BJ (cell line): Measurements from ENCODE around the gene PNPLA1. TPM values are rescaled to one million over a fixed set of nuclear protein-coding genes. Genes with fewer than 3 reads are reported as not detected.

Experiments used
- CTCF ChIA-PET: fragments of 350-600 bp; formaldehyde crosslinking; extraction: SDS; loops from one replicate; lab custom pipeline; 2021; ENCODE audit warnings: antibody characterized with exemption, inconsistent platforms; lab: Yijun Ruan, JAX
- POLR2A ChIA-PET: fragments of 300-600 bp; sonication (Branson Sonifier 250); formaldehyde crosslinking; extraction: SDS; loops from one replicate; lab custom pipeline; 2021; ENCODE audit warnings: antibody characterized with exemption; lab: Charles Lee
- DNase-seq: peaks from one replicate; pipeline ENCODE4 v3.0.0-alpha.2; 2011; ENCODE audit warnings: low read depth
- H3K27me3 ChIP-seq: 2 replicates; pipeline ENCODE4 v1.6.0; 2011; ENCODE audit warnings: low read length; ENCODE audit not compliant: control insufficient read depth, insufficient read depth
- H3K36me3 ChIP-seq: 2 replicates; pipeline ENCODE4 v1.5.1; 2011; ENCODE audit warnings: low read length; ENCODE audit not compliant: control insufficient read depth, insufficient read depth
- H3K4me3 ChIP-seq: 2 replicates; pipeline ENCODE4 v1.5.1; 2011; ENCODE audit warnings: low read depth, mild to moderate bottlenecking, control low read depth, low read length
- CTCF ChIP-seq: IDR thresholded peaks from 2 replicates; pipeline ENCODE4 v1.5.1; 2011; ENCODE audit warnings: low read depth, mild to moderate bottlenecking, control low read depth, inconsistent platforms, low read length, moderate library complexity; ENCODE audit not compliant: insufficient read depth
- polyA plus RNA-seq: library from polyadenylated mRNA; depleted of rRNA; stranded (reverse); fragments of >200 nt; gene quantifications from 2 replicates; pipeline ENCODE4 v1.2.3, GENCODE V29; 2011

PNPLA1 gene
- polyA plus RNA-seq, 1 experiment = not detected

DNA sequence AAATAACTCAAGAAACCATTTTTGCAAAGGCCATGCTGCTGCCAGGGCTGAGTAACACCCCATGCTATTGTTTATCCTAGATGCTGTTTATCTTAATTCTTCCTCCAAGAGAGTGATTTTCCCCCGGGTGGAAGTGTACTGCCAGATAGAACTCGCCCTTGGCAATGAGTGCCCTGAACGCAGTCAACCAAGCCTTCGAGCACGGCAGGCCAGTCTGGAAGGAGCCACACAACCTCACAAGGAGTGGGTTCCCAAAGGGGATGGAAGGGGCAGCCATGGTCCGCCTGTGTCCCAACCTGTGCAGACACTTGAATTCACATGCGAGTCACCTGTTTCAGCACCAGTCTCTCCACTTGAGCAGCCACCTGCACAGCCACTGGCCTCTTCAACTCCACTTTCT, 31.9 kb downstream of the PNPLA1 start:
- ChIA-PET POLR2A (interaction anchor here (1.0 kb wide), 1 partner anchor 39 kb away, joined by 3 read pairs; no protein-coding TSS in a partner anchor), CTCF (interaction anchor here (0.6 to 5.3 kb wide), 29 partner anchors 9 to 637 kb away, joined by 3 to 72 read pairs (median 5); partner anchors contain the start of gene BNIP5)
- Histone ChIP-seq H3K4me3 (no peak overlapping the region), H3K27me3 (peaks cover 4% of the 10 kb centered on the region), H3K36me3 (no peaks in the 10 kb centered on the region)
- no peak for DNase-seq
- TF ChIP-seq CTCF = no peak

GRCh38 chr6:36302227-36302976, 32.5 kb downstream of the PNPLA1 start:
- Histone ChIP-seq H3K4me3 (no peak overlapping the region), H3K27me3 (peaks cover 4% of the 10 kb centered on the region), H3K36me3 (no peaks in the 10 kb centered on the region)
- DNase-seq = peak; percentile 26
- peak; percentile 96 for TF ChIP-seq CTCF
- ChIA-PET CTCF (interaction anchor here (0.6 to 5.3 kb wide), 40 partner anchors 8 to 638 kb away, joined by 3 to 72 read pairs (median 4); partner anchors contain the start of gene BNIP5), POLR2A (interaction anchor here (0.7 to 1.0 kb wide), 2 partner anchors 13 to 39 kb away, joined by 3 read pairs; no protein-coding TSS in a partner anchor)

- TF ChIP-seq CTCF = no peak
- Histone ChIP-seq H3K4me3 (no peak overlapping the region), H3K36me3 (no peaks in the 10 kb centered on the region), H3K27me3 (peaks cover 7% of the 10 kb centered on the region)
- no peak for DNase-seq
- ChIA-PET POLR2A (no interaction called here), CTCF (interaction anchor here (0.8 to 4.1 kb wide), 5 partner anchors 10 to 54 kb away, joined by 3 to 23 read pairs (median 4); no protein-coding TSS in a partner anchor)
These were observed 36.0 kb downstream of the PNPLA1 start for GRCh38 chr6:36305885-36306284.

GRCh38 chr6:36306375-36306774, 36.5 kb downstream of the PNPLA1 start:
- TF ChIP-seq CTCF = no peak
- POLR2A ChIA-PET = no interaction called here
- Histone ChIP-seq H3K36me3 (no peaks in the 10 kb centered on the region), H3K27me3 (peaks cover 9% of the 10 kb centered on the region), H3K4me3 (no peak overlapping the region)
- CTCF ChIA-PET = interaction anchor here (0.8 to 2.3 kb wide), 5 partner anchors 10 to 54 kb away, joined by 3 to 8 read pairs (median 3); no protein-coding TSS in a partner anchor
- no peak for DNase-seq

- ChIA-PET POLR2A (no interaction called here), CTCF (interaction anchor here (1.1 to 2.9 kb wide), 3 partner anchors 10 to 32 kb away, joined by 3 to 11 read pairs (median 3); no protein-coding TSS in a partner anchor)
- no peaks in the 10 kb centered on the region for H3K36me3 ChIP-seq
- no peak overlapping the region for H3K4me3 ChIP-seq
- TF ChIP-seq CTCF = no peak
- DNase-seq = no peak
- peaks cover 16% of the 10 kb centered on the region for H3K27me3 ChIP-seq
These were observed 38.7 kb downstream of the PNPLA1 start for GRCh38 chr6:36308514-36308913.
